CD8-positive, alpha-beta memory T cell (primary cell): ENCODE measurements around the gene PLRG1. TPM values are rescaled to one million over a fixed set of nuclear protein-coding genes. Genes with fewer than 3 reads are reported as not detected.
"Not testable (repeated sequence)": the region's sequence is repeated elsewhere in the genome, so short reads cannot be mapped to it uniquely, and the experiment has no call there.

Experiments
- CTCF ChIA-PET: fragments of 350-600 bp; sonication (Branson Sonifier 250); formaldehyde crosslinking; loops from one replicate; lab custom pipeline; 2021; ENCODE audit warnings: antibody characterized with exemption; lab: Charles Lee
- POLR2A ChIA-PET: fragments of 350-600 bp; sonication (Branson Sonifier 250); formaldehyde crosslinking; loops from one replicate; lab custom pipeline; 2021; ENCODE audit warnings: antibody characterized with exemption; lab: Charles Lee
- DNase-seq, 5 donors: peaks; one replicate each; pipeline versions ENCODE4 v3.0.0 to v3.0.0-alpha.2; 2020 to 2022; ENCODE audit warnings: mixed read lengths in 1 of 5
- H3K27ac ChIP-seq: one replicate; pipeline ENCODE4 v1.7.0; 2013; ENCODE audit warnings: low read depth, mild to moderate bottlenecking, low read length, moderate library complexity
- H3K27me3 ChIP-seq: 2 replicates; pipeline ENCODE4 v1.7.0; 2013; ENCODE audit warnings: low read length, mild to moderate bottlenecking; ENCODE audit not compliant: insufficient read depth, poor library complexity, severe bottlenecking
- H3K36me3 ChIP-seq: 2 replicates; pipeline ENCODE4 v1.7.0; 2013; ENCODE audit warnings: mild to moderate bottlenecking, low read length, moderate library complexity; ENCODE audit not compliant: insufficient read depth
- H3K4me1 ChIP-seq: 2 replicates; pipeline ENCODE4 v1.7.0; 2013; ENCODE audit warnings: mild to moderate bottlenecking, low read length, moderate library complexity; ENCODE audit not compliant: insufficient read depth
- H3K4me3 ChIP-seq: 2 replicates; pipeline ENCODE4 v1.7.0; 2013; ENCODE audit warnings: mild to moderate bottlenecking, low read length
- H3K9me3 ChIP-seq: 2 replicates; pipeline ENCODE4 v1.7.0; 2013; ENCODE audit warnings: mild to moderate bottlenecking, low read length
- H3K27ac Mint-ChIP-seq, 8 donors: one replicate each; pipeline ENCODE4 v1.8.0; 2020 to 2021; ENCODE audit warnings: mixed read lengths in 8 of 8, mild to moderate bottlenecking in 6 of 8, inconsistent platforms in 3 of 8, moderate library complexity in 3 of 8
- H3K27me3 Mint-ChIP-seq, 2 donors: one replicate each; pipeline ENCODE4 v1.8.0; 2020 to 2021; ENCODE audit warnings: mixed read lengths in 2 of 2, mild to moderate bottlenecking in 1 of 2, moderate library complexity in 1 of 2
- H3K36me3 Mint-ChIP-seq, 3 donors: one replicate each; pipeline ENCODE4 v1.8.0; 2020 to 2021; ENCODE audit warnings: mixed read lengths in 3 of 3, inconsistent platforms in 1 of 3, mild to moderate bottlenecking in 1 of 3
- H3K4me1 Mint-ChIP-seq, 3 donors: one replicate each; pipeline ENCODE4 v1.8.0; 2020 to 2021; ENCODE audit warnings: mixed read lengths in 3 of 3, inconsistent platforms in 1 of 3, mild to moderate bottlenecking in 1 of 3
- H3K4me3 Mint-ChIP-seq, 7 donors: one replicate each; pipeline ENCODE4 v1.8.0; 2020 to 2021; ENCODE audit warnings: mixed read lengths in 7 of 7, mild to moderate bottlenecking in 6 of 7, moderate library complexity in 4 of 7, inconsistent platforms in 2 of 7
- H3K9me3 Mint-ChIP-seq, 5 donors: one replicate each; pipeline ENCODE4 v1.8.0; 2020 to 2022; ENCODE audit warnings: mixed read lengths in 5 of 5, mild to moderate bottlenecking in 3 of 5, moderate library complexity in 2 of 5, inconsistent platforms in 1 of 5
- polyA plus RNA-seq: library from polyadenylated mRNA; unstranded; fragments of 300-500 nt; fragmentation: Illumina TruSeq; gene quantifications from one replicate; pipeline ENCODE4 v1.2.3, GENCODE V29; 2021
- total RNA-seq, 2 experiments: library from RNA; stranded (reverse); gene quantifications; one replicate each; pipeline ENCODE4 v1.2.3, GENCODE V29; 2021

PLRG1 gene
- total RNA-seq (100 to 1,000 TPM; 136 to 139 TPM), polyA plus RNA-seq (79.6 TPM)

GRCh38 chr4:154549894-154550790 lies at the start of gene PLRG1:
Gene PLRG1, minus strand, starts transcription at chr4:154550400. Its CDS starts 92 bp downstream, at chr4:154550308.
- H3K27me3 Mint-ChIP-seq = peaks cover 0 to 1% of the 10 kb centered on the region in 2 donors
- ChIA-PET POLR2A (interaction anchor here (0.9 to 1.1 kb wide), 2 partner anchors 825 to 1404 kb away, joined by 4 to 9 read pairs; partner anchors contain the start of gene CTSO), CTCF (interaction anchor here (0.8 to 2.5 kb wide), 12 partner anchors 8 to 1403 kb away, joined by 3 to 14 read pairs (median 4); partner anchors contain the start of genes CTSO and MND1)
- Histone ChIP-seq H3K9me3 (no peaks in the 10 kb centered on the region), H3K4me3 (peak within 1 kb of the TSS; percentile 79), H3K27ac (peak within 1 kb of the TSS; percentile 79), H3K36me3 (peaks cover 17% of the 10 kb centered on the region), H3K27me3 (no peaks in the 10 kb centered on the region), H3K4me1 (peaks cover 25% of the 10 kb centered on the region)
- H3K27ac Mint-ChIP-seq = peak within 1 kb of the TSS; percentile 77 to 100 (median 97)
- peak within 1 kb of the TSS; percentile 92 to 100 (median 98) for H3K4me3 Mint-ChIP-seq
- peaks cover 24 to 41% (median 33%) of the 10 kb centered on the region in 3 donors for H3K4me1 Mint-ChIP-seq
- no peaks in the 10 kb centered on the region for H3K9me3 Mint-ChIP-seq
- DNase-seq = peak; percentile 95 to 98 (median 96)
- H3K36me3 Mint-ChIP-seq = peaks cover 0 to 36% (median 4%) of the 10 kb centered on the region in 3 donors

- CTCF ChIA-PET = interaction anchor here (1.0 kb wide), 1 partner anchor 14 kb away, joined by 3 read pairs; the partner anchor contains the start of gene FGG
- Mint-ChIP-seq H3K36me3 (no peaks in the 10 kb centered on the region), H3K4me3 (no peak overlapping the region), H3K27ac (no peak overlapping the region), H3K27me3 (peaks cover 14 to 34% of the 10 kb centered on the region in 2 donors), H3K9me3 (no peaks in the 10 kb centered on the region), H3K4me1 (no peaks in the 10 kb centered on the region)
- H3K27me3 ChIP-seq = no peaks in the 10 kb centered on the region
- H3K27ac ChIP-seq = no peak overlapping the region
- no peaks in the 10 kb centered on the region for H3K36me3 ChIP-seq
- H3K4me3 ChIP-seq = no peak overlapping the region
- POLR2A ChIA-PET = no interaction called here
- no peak for DNase-seq
- no peaks in the 10 kb centered on the region for H3K4me1 ChIP-seq
- H3K9me3 ChIP-seq = no peaks in the 10 kb centered on the region
These were observed 47.9 kb upstream of the PLRG1 start for GRCh38 chr4:154597798-154598774.

GRCh38 chr4:154597281-154597680 lies 47.1 kb upstream of the PLRG1 start:
- POLR2A ChIA-PET, H3K27ac Mint-ChIP-seq, H3K27ac ChIP-seq, CTCF ChIA-PET, H3K9me3 ChIP-seq, H3K4me1 Mint-ChIP-seq, H3K4me3 ChIP-seq, H3K27me3 ChIP-seq, H3K36me3 Mint-ChIP-seq, H3K4me3 Mint-ChIP-seq, DNase-seq, H3K9me3 Mint-ChIP-seq, H3K4me1 ChIP-seq, H3K36me3 ChIP-seq: not testable (repeated sequence)
- peaks cover 14 to 29% of the 10 kb centered on the region in 2 donors for H3K27me3 Mint-ChIP-seq

GRCh38 chr4:154595807-154596206 lies 45.6 kb upstream of the PLRG1 start:
- no peak for DNase-seq
- H3K27me3 ChIP-seq = no peaks in the 10 kb centered on the region
- no peak overlapping the region for H3K27ac Mint-ChIP-seq
- H3K27ac ChIP-seq = no peak overlapping the region
- H3K36me3 ChIP-seq = no peaks in the 10 kb centered on the region
- H3K9me3 Mint-ChIP-seq = no peaks in the 10 kb centered on the region
- CTCF ChIA-PET = interaction anchor here (0.7 kb wide), 1 partner anchor 29 kb away, joined by 3 read pairs; no protein-coding TSS in a partner anchor
- H3K36me3 Mint-ChIP-seq = no peaks in the 10 kb centered on the region
- H3K4me1 ChIP-seq = no peaks in the 10 kb centered on the region
- H3K9me3 ChIP-seq = no peaks in the 10 kb centered on the region
- no peaks in the 10 kb centered on the region for H3K4me1 Mint-ChIP-seq
- H3K4me3 Mint-ChIP-seq = no peak overlapping the region
- peaks cover 12 to 23% of the 10 kb centered on the region in 2 donors for H3K27me3 Mint-ChIP-seq
- POLR2A ChIA-PET = no interaction called here
- no peak overlapping the region for H3K4me3 ChIP-seq

- H3K27ac Mint-ChIP-seq, H3K4me1 Mint-ChIP-seq, H3K9me3 ChIP-seq, H3K4me3 Mint-ChIP-seq, H3K36me3 Mint-ChIP-seq, H3K9me3 Mint-ChIP-seq, H3K27ac ChIP-seq, H3K27me3 ChIP-seq, POLR2A ChIA-PET, DNase-seq, H3K4me1 ChIP-seq, H3K4me3 ChIP-seq, H3K36me3 ChIP-seq: not testable (repeated sequence)
- peaks cover 16 to 33% of the 10 kb centered on the region in 2 donors for H3K27me3 Mint-ChIP-seq
- CTCF ChIA-PET = interaction anchor here (0.6 to 0.8 kb wide), 2 partner anchors 28 to 1953 kb away, joined by 3 read pairs; no protein-coding TSS in a partner anchor
These were observed 44.1 kb upstream of the PLRG1 start for GRCh38 chr4:154594343-154594742.

- H3K36me3 Mint-ChIP-seq = no peaks in the 10 kb centered on the region
These were observed 43.7 kb upstream of the PLRG1 start for GRCh38 chr4:154593868-154594267.

GRCh38 chr4:154591890-154592289 lies 41.7 kb upstream of the PLRG1 start:
- no peaks in the 10 kb centered on the region for H3K4me1 ChIP-seq
- DNase-seq = no peak
- POLR2A ChIA-PET = no interaction called here

More at GRCh38 chr4:154593868-154594267, 43.7 kb upstream of the PLRG1 start:
- no peak for DNase-seq
- no peak overlapping the region for H3K4me3 Mint-ChIP-seq
- Histone ChIP-seq H3K4me1 (no peaks in the 10 kb centered on the region), H3K27me3 (no peaks in the 10 kb centered on the region), H3K9me3 (no peaks in the 10 kb centered on the region), H3K27ac (no peak overlapping the region), H3K36me3 (no peaks in the 10 kb centered on the region), H3K4me3 (no peak overlapping the region)
- H3K4me1 Mint-ChIP-seq = no peaks in the 10 kb centered on the region
- ChIA-PET POLR2A (no interaction called here), CTCF (interaction anchor here (0.7 to 0.9 kb wide), 3 partner anchors 9 to 32 kb away, joined by 3 read pairs; no protein-coding TSS in a partner anchor)
- peaks cover 16 to 34% of the 10 kb centered on the region in 2 donors for H3K27me3 Mint-ChIP-seq
- H3K9me3 Mint-ChIP-seq = no peaks in the 10 kb centered on the region
- H3K27ac Mint-ChIP-seq = no peak overlapping the region

More at GRCh38 chr4:154591890-154592289, 41.7 kb upstream of the PLRG1 start:
- CTCF ChIA-PET = interaction anchor here (0.6 kb wide), 1 partner anchor 30 kb away, joined by 5 read pairs; no protein-coding TSS in a partner anchor
- Histone ChIP-seq H3K27me3 (no peaks in the 10 kb centered on the region), H3K27ac (no peak overlapping the region), H3K9me3 (no peaks in the 10 kb centered on the region), H3K36me3 (no peaks in the 10 kb centered on the region), H3K4me3 (no peak overlapping the region)
- Mint-ChIP-seq H3K9me3 (no peaks in the 10 kb centered on the region), H3K27me3 (peaks cover 7 to 35% of the 10 kb centered on the region in 2 donors), H3K27ac (no peak overlapping the region), H3K4me3 (no peak overlapping the region), H3K36me3 (no peaks in the 10 kb centered on the region), H3K4me1 (no peaks in the 10 kb centered on the region)
